Left renal cortex interstitium (tissue), 4 donors: ENCODE results near the gene SERPINB6. TPM values are rescaled to one million over a fixed set of nuclear protein-coding genes. Genes with fewer than 3 reads are reported as not detected.
"Not testable (repeated sequence)": the region's sequence is repeated elsewhere in the genome, so short reads cannot be mapped to it uniquely, and the experiment has no call there.

ENCODE experiments used
- DNase-seq, 4 donors: peaks; one replicate each; pipeline ENCODE4 v3.0.0-alpha.2; 2013; ENCODE audit warnings: low read depth in 4 of 4, low spot score in 2 of 4, missing footprints in 1 of 4
- polyA plus RNA-seq, 4 donors: library from polyadenylated mRNA; unstranded; fragments of 120-200 nt; gene quantifications; one replicate each; pipeline ENCODE4 v1.2.1, GENCODE V29; 2013; ENCODE audit not compliant: insufficient read length in 4 of 4

Gene SERPINB6
- polyA plus RNA-seq, 4 donors = 85.8 to 89.4 (median 88.3) TPM

DNA sequence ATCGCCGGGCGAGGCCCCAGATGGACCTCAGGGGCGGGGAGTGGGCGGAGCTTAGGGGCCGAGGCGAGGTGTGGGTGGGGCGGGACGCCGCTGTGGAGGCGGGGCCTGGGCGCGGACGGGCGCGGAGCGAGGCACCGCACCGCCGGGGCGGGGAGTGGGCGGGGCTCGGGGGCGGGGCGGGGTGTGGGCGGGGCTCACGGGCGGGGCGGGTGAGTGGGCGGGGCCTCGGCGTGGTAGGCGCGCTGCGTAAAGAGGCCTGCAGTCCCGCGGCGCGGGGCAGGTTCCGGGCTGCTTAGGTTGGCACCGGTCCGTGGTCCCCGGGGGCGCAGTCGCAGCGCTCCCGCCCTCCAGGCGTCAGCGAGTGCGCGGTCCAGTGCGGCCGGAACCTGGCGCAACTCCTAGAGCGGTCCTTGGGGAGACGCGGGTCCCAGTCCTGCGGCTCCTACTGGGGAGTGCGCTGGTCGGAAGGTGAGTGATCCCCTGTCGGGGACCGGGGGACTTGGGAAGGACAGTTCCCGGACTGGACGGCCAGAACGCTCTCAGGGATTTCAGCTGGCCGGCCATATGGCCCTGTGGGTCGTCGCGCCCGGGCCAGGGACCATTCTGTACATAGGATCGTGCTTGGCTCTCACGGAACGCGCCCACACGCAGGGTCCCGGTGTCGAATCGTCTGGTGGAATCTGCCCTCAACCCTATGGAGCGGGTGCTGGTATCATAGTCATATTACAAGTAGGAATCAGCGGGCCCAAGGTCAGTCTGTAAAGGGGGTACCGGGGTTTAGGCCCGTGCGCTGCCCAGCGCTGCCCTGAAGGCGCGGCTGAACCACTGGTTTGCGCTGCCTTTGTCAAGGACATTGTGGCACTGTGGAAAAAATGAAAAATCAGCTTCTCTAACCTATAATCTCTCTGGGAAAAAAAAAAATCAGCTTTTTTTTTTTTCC, 28.5 kb upstream of the SERPINB6 start, which contains the start of gene NQO2:
Gene NQO2, plus strand, starts transcription at position 277 of the 940 bp plus-strand sequence. CDS start 6,659 bp downstream, outside the sequence.
- peak in 3 of 4 donors; percentile 64 to 81 (median 78) for DNase-seq

- no peak for DNase-seq
These were observed 27.7 kb upstream of the SERPINB6 start for GRCh38 chr6:2998998-2999617.

- DNase-seq = not testable (repeated sequence)
These were observed 27.1 kb upstream of the SERPINB6 start for GRCh38 chr6:2998249-2998997.

GRCh38 chr6:2993755-2994317, 22.5 kb upstream of the SERPINB6 start:
- no peak for DNase-seq

GRCh38 chr6:2992330-2992979, 21.1 kb upstream of the SERPINB6 start:
- no peak for DNase-seq

DNA sequence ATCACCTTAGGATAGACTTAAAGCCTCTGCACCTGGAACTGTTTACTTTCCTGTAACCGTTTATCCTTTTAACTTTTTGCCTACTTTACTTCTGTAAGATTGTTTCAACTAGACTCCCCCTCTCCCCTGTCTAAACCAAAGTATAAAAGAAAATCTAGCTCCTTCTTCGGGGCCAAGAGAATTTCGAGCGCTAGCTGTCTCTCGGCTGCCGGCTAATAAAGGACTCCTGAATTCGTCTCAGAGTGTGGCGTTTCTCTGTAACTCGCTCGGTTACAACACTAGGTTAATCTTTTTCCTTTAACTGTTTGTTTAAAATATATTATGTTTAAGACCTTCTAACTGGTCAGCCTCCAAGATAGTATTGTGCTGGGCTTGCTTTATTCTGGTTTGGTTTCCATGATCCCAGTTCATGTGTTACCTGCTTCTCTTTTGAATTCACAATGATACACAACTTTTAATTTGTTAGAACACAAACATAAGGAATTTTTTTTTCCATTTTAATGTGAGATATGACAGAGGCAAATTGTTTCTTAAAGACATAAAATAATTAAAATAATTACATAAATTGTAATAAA, 19.7 kb upstream of the SERPINB6 start:
- DNase-seq = peak in 2 of 4 donors; percentile 36 to 44

DNA sequence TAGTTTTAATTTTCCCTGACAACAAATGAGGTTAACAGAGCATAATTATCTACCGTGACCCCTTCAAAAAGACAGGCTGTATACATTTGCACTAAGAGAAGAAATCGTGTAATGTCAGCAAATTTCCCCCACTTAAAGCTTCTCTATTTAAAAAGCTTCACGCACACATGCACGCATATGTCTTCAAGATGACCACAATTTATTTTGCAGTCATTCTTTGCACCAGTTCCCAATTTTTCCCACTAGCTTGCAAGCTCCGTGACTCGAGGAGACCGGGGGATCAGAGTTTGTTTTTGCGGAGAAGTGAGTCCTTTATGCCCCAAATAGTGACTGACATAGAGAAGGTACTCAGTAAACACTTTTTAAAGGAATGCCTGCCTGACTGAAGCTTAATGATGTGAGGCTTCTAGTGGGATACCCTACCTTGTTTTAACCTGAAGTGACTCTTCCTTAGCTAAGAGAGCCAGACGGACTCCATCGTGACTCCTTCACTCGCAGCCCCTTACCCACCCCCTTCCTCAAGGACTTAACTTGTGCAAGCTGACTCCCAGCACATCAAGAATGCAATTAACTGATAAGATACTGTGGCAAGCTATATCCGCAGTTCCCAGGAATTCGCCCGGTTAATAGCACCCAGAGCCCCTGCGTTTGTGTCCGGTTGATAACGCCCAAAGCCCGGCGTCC, 19.0 kb upstream of the SERPINB6 start:
- peak in 3 of 4 donors; percentile 58 to 86 (median 61) for DNase-seq

- peak; percentile 96 to 100 (median 98) for DNase-seq
These were observed 18.2 kb upstream of the SERPINB6 start for GRCh38 chr6:2989332-2990247.

- DNase-seq = peak in 3 of 4 donors; percentile 79 to 82 (median 79)
These were observed 17.3 kb upstream of the SERPINB6 start for GRCh38 chr6:2988426-2989331.

DNA sequence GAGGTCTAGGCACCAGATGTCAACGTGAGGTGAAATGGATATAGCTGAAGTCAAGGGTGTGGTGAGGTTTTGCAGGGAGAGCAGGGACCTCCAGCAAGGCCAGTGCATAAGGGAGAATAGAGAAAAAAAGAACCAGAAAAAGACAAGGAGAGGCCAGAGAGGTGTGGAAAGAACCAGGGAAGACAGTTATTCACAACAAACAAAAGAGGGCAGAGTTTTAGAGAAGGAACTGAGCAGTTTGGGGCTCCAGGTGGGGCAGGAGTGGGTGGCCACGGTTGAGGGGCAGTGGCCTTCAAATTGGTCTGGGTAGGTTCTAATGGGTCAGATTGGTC, 16.7 kb upstream of the SERPINB6 start:
- no peak for DNase-seq

DNA sequence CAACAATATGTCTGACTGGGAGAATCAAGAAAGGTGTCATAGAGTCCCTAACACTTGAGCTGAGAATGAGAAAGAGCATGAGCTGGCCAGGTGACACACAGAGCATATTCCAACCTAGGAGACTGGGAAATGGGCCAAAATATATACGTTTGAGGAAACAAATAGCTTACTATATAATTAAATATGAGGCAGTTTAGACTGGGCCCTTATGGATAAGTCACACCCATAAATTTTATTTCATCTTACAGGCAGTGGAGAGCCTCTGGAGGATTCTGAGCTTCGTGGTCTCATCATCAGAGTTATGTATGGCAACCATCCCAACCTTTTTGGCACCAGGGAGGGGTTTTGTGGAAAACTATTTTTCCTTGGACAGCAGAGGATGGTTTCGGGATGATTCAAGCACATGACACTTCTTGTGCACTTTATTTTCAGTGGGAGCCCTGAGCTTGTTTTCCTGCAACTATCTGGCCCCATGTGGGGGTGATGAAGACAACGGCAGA, 15.4 kb upstream of the SERPINB6 start:
- DNase-seq = no peak

- no peak for DNase-seq
These were observed 13.5 kb upstream of the SERPINB6 start for GRCh38 chr6:2984738-2985406.

DNA sequence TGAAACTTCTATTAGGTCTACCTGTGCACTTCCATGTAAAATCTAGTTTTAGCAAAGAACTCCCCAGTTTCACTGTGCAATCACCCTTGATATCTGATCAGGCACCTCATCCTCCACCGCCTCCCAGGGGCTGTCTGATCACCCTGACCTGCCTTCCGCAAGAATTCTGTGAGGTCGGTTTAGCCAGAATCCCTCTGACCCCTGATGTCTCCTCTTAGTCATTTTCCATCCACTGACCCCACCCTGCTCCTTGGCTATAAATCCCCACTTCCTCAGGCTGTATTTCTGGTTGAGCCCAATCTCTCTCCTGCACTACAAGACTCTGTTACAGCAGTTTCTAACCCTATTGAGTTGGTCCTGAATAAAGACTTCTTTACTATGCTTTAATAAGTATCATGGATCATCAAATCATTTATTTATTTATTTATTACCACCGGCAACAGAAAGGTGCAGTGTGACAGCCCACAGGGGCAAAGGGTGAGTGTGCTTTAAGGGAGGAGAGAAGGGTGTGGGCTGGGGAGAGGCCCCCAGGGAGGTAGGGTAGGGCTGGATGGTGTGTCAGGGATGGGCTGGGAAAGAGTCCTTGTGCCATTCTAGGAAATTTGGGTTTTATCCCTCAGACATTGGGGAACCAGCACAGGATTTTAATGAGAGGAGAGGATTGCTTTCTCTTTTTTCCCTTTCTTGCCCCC, 11.2 kb upstream of the SERPINB6 start:
- DNase-seq = no peak

DNA sequence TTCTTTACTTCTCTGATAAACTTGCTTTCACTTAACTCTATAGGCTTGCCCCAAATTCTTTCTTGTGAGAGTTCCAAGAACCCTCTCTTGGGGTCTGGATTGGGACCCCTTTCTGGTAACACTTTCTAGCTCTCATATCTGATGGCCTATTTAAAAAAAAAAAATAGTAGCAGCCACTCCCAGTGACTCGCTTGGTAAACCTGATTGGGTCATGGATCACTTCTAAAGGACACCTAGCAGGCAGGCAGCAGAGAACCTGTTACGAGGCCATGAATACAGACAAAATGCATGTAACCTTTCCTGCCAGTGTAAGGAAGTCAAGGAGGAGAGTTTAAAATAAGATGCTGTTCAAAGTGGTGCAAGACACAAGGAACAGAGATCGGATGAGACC, 9.1 kb upstream of the SERPINB6 start:
- DNase-seq = no peak

GRCh38 chr6:2979819-2980464, 8.6 kb upstream of the SERPINB6 start:
- no peak for DNase-seq
